ENCODE data around the gene IL17RB. TPM values are rescaled to one million over a fixed set of nuclear protein-coding genes. Genes with fewer than 3 reads are reported as not detected.

The IL17RB gene
- total RNA-seq, 2 experiments from 2014 or later, result 0.14 to 0.15 TPM

DNA sequence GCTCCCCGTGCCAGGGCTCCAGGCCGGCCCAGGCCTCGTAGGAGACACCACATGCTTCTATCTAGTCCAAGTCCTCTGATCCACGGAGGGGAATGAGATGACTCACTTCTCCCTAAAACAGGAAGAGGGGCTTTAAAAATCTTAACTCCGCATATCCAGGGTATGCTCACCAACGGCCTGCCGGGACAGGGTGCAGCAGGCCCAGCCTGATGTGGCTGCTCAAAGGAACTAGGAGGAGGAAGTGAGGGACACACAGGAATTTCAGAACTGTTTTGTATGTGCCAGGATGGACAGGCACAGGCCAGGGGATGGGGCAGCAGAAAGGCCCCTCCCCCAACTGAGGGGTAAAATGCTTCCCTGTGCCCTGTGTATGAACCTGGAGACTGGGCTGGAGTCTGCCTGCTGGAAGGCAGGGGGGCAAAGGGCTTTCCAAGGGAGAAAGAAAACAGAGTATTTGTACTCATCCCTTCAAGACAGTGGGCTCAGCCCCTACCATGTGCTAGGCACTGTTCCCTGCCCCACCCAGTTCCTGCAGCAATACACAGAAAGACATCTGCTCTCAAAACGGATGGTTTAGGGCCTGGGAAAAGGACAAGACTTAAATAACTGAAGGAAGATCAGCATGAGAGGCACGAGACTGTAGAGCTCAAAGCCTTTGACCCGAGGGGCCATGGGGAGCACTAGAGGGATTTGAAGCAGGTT lies 22.3 kb upstream of the IL17RB start:
- CTCF ChIA-PET, result no interaction called here
- Mint-ChIP-seq H3K4me3 (no peak overlapping the region), H3K27ac (no peak overlapping the region), H3K36me3 (ENCODE audit: low read depth) (no peaks in the 10 kb centered on the region), H3K27me3 (ENCODE audit: low read depth) (no peaks in the 10 kb centered on the region), H3K9me3 (no peaks in the 10 kb centered on the region), H3K4me1 (ENCODE audit: low read depth) (no peaks in the 10 kb centered on the region)
- intact Hi-C loops (cut with micrococcal nuclease), result no loop called here
- DNase-seq, result no peak

DNA sequence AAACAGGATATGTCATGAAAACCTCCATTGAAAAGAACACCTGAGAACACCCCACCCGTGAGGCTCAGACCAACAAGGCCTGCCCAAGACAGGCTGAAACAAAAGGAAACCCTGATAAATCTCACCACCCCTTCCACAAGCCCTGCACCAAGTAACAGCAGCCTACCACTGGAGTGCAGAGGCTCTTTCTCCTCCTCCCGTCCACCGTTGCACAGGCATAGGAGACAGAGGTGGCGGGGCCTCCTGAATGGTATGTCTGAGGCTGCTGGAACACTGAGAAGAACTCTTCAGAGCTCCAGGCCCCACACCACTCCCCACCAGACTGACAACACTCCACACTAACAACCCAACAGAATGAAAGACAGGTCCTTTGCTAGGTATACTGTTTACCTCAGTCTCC lies 21.6 kb upstream of the IL17RB start:
- CTCF ChIA-PET, result no interaction called here
- intact Hi-C loops (cut with micrococcal nuclease), result no loop called here
- H3K4me1 Mint-ChIP-seq (ENCODE audit: low read depth), result no peaks in the 10 kb centered on the region
- no peak overlapping the region for H3K27ac Mint-ChIP-seq
- no peaks in the 10 kb centered on the region for H3K36me3 Mint-ChIP-seq (ENCODE audit: low read depth)
- no peaks in the 10 kb centered on the region for H3K27me3 Mint-ChIP-seq (ENCODE audit: low read depth)
- no peak for DNase-seq
- H3K9me3 Mint-ChIP-seq, result no peaks in the 10 kb centered on the region
- no peak overlapping the region for H3K4me3 Mint-ChIP-seq

DNA sequence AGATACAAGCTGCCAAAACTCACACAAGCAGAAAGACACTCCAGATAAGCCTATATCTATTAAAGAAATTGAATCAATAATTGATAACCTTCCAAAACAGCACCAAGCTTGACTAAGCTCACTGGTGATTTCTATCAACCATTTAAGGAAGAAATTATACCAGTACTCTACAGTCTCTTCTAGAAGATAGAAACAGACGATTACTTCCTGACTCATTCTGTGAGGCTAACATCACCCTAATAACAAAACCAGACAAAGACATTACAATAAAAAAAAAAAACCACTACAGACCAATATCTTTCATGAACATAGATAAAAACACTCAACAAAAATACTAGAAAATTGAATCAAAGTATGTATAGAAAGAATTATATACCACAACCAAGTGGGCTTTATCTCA lies 20.3 kb upstream of the IL17RB start:
- CTCF ChIA-PET, result interaction anchor here (0.6 kb wide), 1 partner anchor 10 kb away, joined by 4 read pairs; no protein-coding TSS in a partner anchor
- no peaks in the 10 kb centered on the region for H3K36me3 Mint-ChIP-seq (ENCODE audit: low read depth)
- H3K27ac Mint-ChIP-seq, result no peak overlapping the region
- no peaks in the 10 kb centered on the region for H3K9me3 Mint-ChIP-seq
- DNase-seq, result no peak
- no peaks in the 10 kb centered on the region for H3K27me3 Mint-ChIP-seq (ENCODE audit: low read depth)
- intact Hi-C loops (cut with micrococcal nuclease), result no loop called here
- no peaks in the 10 kb centered on the region for H3K4me1 Mint-ChIP-seq (ENCODE audit: low read depth)
- no peak overlapping the region for H3K4me3 Mint-ChIP-seq

DNA sequence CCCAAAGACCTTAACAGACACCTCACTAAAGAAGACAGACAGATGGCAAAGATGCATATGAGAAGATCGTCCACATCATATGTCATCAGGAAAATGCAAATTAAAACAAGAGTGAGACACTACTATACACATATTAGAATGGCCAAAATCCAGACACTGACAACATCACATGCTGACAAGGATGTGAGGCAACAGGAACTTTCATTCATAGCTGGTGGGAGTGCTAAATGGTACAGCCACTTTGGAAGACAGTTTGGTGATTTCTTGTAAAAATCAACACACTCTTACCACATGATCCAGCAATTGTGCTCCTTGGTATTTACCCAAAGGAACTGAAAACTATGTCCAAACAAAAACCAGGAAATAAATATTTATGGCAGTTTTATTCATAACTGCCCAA lies 17.8 kb upstream of the IL17RB start:
- CTCF ChIA-PET, result no interaction called here

DNA sequence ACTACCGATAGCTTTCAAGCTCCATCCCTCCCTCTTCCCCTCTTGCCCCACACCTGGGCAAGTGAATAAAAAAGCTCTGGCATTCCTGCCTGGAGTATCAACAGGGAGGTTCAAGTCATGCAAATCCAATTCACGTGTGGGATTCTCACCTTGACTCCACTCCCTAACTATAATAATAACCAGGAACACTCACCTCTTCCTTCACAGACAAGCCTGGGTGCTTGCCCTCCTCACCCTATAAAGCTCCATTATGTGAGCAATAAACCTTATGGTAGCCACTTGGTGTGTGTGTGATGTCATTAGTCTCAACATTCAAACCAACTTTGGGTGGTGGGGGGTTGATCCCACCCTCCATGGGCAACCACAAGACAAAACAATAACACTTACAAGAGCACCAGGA lies 16.8 kb upstream of the IL17RB start:
- no peak for DNase-seq
- CTCF ChIA-PET, result no interaction called here
- Mint-ChIP-seq H3K9me3 (no peaks in the 10 kb centered on the region), H3K27me3 (ENCODE audit: low read depth) (no peaks in the 10 kb centered on the region), H3K36me3 (ENCODE audit: low read depth) (no peaks in the 10 kb centered on the region), H3K4me3 (no peak overlapping the region), H3K27ac (no peak overlapping the region), H3K4me1 (ENCODE audit: low read depth) (no peaks in the 10 kb centered on the region)
- intact Hi-C loops (cut with micrococcal nuclease), result no loop called here

More for the DNA sequence above, 17.8 kb upstream of the IL17RB start:
- intact Hi-C loops (cut with micrococcal nuclease), result no loop called here
- no peak for DNase-seq
- Mint-ChIP-seq H3K36me3 (ENCODE audit: low read depth) (no peaks in the 10 kb centered on the region), H3K4me3 (no peak overlapping the region), H3K4me1 (ENCODE audit: low read depth) (no peaks in the 10 kb centered on the region), H3K9me3 (no peaks in the 10 kb centered on the region), H3K27ac (no peak overlapping the region), H3K27me3 (ENCODE audit: low read depth) (no peaks in the 10 kb centered on the region)

DNA sequence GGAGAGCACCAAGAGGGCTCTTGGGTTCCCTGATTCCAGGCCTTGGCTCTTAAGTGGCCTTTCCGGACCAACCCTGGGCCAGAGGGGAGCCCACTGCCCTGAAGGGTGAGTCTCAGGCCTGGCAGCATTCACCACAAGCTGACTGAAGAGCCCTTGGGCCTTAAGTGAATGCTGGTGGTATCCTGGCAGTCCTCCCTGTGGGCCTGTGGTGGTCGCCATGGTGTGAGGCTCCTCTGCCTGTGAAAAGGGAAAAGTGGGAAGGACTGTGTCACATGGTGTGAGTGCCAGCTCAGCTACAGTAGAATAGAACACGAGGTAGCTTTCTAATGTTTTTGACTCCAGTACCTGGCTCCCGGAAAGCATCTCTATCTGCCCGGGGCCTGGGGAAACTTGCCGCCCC lies 15.4 kb upstream of the IL17RB start:
- no peaks in the 10 kb centered on the region for H3K27me3 Mint-ChIP-seq (ENCODE audit: low read depth)
- intact Hi-C loops (cut with micrococcal nuclease), result no loop called here
- DNase-seq, result no peak
- no peaks in the 10 kb centered on the region for H3K4me1 Mint-ChIP-seq (ENCODE audit: low read depth)
- no peak overlapping the region for H3K4me3 Mint-ChIP-seq
- no peaks in the 10 kb centered on the region for H3K36me3 Mint-ChIP-seq (ENCODE audit: low read depth)
- CTCF ChIA-PET, result no interaction called here
- no peaks in the 10 kb centered on the region for H3K9me3 Mint-ChIP-seq
- no peak overlapping the region for H3K27ac Mint-ChIP-seq

DNA sequence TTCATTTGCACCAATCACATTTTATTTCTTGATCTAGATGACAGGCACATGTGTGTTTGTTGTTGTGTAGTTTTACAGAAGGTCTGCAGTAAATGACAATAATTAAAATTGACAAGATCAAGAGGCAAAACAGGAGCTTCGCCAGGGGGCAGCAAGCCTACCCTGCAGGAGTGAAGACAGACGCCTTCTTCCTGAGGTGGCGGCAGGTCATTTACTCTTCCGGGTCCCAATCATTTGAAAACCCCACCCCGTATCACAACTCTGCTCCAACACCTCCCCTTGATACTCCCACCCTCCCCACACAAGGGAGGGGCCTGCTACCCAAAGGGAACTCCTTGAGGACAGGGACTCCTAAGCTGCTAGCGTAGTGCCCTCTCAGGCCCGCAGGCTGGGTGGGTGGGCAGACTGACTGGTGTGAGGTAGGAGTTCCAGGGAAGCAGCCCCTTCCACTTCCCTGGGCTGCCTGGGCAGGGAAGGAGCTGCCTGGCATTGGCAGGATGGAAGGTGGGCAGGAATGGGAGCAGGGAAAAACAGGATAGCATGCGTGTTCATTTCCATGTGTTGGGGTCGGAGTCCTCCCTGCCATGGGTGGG lies 13.2 kb upstream of the IL17RB start:
- intact Hi-C loops (cut with micrococcal nuclease), result no loop called here
- DNase-seq, result no peak
- Mint-ChIP-seq H3K27me3 (ENCODE audit: low read depth) (no peaks in the 10 kb centered on the region), H3K4me1 (ENCODE audit: low read depth) (no peaks in the 10 kb centered on the region), H3K4me3 (no peak overlapping the region), H3K9me3 (no peaks in the 10 kb centered on the region), H3K27ac (no peak overlapping the region), H3K36me3 (ENCODE audit: low read depth) (no peaks in the 10 kb centered on the region)
- CTCF ChIA-PET, result no interaction called here

DNA sequence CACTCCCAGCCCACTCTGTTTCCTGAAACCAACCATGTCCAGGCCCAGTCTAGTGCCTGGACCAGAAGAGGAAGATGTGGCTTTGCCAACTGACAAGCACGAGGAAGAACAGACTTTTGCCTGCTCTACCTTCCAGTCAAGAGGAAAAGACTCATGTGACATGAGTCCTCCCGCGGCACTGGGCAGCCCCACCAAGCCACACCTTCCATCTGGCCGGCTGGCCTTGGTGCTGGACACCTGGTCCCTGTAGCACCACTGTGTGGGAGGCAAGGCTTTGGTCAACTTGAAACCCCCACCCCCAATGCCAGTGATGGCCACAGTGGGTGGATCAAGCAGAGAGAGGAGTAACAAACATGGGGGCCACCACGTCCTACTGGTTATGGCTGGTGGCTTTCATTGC lies 12.7 kb upstream of the IL17RB start:
- Mint-ChIP-seq H3K4me3 (no peak overlapping the region), H3K27me3 (ENCODE audit: low read depth) (no peaks in the 10 kb centered on the region), H3K27ac (no peak overlapping the region), H3K36me3 (ENCODE audit: low read depth) (no peaks in the 10 kb centered on the region), H3K9me3 (no peaks in the 10 kb centered on the region), H3K4me1 (ENCODE audit: low read depth) (no peaks in the 10 kb centered on the region)
- intact Hi-C loops (cut with micrococcal nuclease), result no loop called here
- CTCF ChIA-PET, result no interaction called here
- DNase-seq, result no peak

DNA sequence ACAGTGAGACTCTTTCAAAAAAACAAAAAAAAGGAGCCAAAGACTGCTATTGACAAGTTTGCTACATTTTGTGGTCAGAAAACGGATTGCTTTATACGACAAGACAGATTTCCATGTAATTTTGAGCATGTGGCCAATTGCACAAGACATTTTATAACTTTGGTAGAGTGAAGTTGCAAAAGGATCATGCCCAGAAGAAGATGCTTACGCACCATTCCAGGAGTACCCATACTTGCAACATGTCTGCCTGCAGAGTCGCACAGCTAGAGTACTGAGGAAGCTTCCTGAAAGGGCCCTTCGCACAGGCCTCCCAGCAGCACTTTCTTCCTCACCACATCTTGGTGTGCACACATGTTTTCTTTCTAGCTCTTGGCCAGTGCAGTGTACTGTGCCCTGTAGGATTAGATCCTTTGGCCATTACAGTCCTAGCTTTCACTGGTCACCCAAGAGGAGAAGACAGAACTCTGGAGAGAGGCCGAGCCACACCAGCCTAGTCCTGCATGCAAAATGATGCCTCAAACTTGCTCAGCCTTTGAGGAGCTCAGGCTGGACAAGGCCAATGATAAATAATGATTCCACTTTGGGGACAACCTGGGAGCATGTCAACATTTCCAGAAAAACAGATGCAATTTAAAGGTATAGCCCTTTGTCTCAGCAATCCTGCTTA lies 11.8 kb upstream of the IL17RB start:
- intact Hi-C loops (cut with micrococcal nuclease), result no loop called here
- H3K9me3 Mint-ChIP-seq, result no peaks in the 10 kb centered on the region
- no peak overlapping the region for H3K27ac Mint-ChIP-seq
- H3K27me3 Mint-ChIP-seq (ENCODE audit: low read depth), result peaks cover 2% of the 10 kb centered on the region
- H3K4me3 Mint-ChIP-seq, result no peak overlapping the region
- DNase-seq, result no peak
- CTCF ChIA-PET, result no interaction called here
- H3K4me1 Mint-ChIP-seq (ENCODE audit: low read depth), result no peaks in the 10 kb centered on the region
- no peaks in the 10 kb centered on the region for H3K36me3 Mint-ChIP-seq (ENCODE audit: low read depth)

DNA sequence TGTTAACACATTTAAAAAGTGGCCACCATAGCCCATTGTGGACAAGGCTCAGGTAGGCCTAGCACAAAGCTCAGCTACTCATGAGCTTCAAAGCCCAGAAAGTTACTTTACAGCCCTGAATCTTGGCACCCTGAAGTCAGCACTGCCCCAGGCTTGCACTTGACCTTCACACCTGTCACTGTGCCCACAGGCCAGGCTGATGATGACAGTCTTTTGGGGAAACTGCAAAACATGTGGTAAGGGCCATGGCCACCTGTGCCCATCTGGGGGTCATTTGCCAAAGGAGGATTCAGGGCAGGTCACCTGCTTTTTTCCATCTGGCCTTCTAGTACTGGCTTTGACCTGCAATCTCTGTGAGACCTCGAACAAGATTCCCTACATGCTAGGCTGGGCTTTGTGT lies 11.1 kb upstream of the IL17RB start:
- CTCF ChIA-PET, result no interaction called here
- H3K27me3 Mint-ChIP-seq (ENCODE audit: low read depth), result peaks cover 2% of the 10 kb centered on the region
- no peaks in the 10 kb centered on the region for H3K9me3 Mint-ChIP-seq

DNA sequence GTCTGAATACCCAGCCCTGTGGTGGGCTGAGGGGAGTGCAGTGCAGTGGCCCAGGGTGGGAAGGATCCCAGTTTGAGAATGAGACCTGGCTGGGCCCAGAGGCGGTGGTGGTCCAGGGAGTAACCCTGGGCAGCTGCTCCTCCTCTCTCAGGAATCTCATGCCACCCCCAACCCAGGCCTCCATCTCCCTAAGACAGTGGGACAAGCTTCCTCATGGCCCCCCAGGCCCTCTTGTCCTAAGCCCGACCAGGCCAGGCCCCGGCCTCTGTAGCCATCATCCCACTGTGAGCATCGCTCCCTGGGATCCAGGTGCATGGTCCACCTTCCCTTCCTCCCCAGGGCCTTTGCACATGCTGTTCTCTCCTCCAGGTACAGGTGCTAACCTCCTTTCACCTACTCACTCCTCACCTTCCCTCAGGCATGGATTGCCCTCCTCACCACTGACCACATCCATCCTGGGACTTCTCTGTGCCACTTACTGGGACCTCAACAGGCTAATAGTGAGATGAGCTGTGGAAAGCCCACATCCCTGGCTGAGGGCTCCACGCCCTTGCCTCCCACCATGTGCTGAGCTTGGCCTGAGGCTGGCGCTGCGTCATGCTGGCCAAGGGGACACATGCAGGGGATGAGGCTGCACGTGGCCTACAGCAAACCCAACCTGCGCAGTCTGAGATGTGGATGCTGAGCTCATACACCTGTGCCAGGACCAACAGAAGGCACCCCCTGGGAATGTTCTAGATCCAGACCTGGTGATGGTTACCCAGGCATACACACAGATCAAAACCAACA lies 10.1 kb upstream of the IL17RB start:
- no peak for DNase-seq
- intact Hi-C loops (cut with micrococcal nuclease), result no loop called here
- Mint-ChIP-seq H3K9me3 (no peaks in the 10 kb centered on the region), H3K27ac (no peak overlapping the region), H3K36me3 (ENCODE audit: low read depth) (no peaks in the 10 kb centered on the region), H3K27me3 (ENCODE audit: low read depth) (peaks cover 2% of the 10 kb centered on the region), H3K4me3 (no peak overlapping the region), H3K4me1 (ENCODE audit: low read depth) (no peaks in the 10 kb centered on the region)
- CTCF ChIA-PET, result no interaction called here

More for the DNA sequence above, 11.1 kb upstream of the IL17RB start:
- no peak for DNase-seq
- Mint-ChIP-seq H3K27ac (no peak overlapping the region), H3K4me3 (no peak overlapping the region), H3K4me1 (ENCODE audit: low read depth) (no peaks in the 10 kb centered on the region), H3K36me3 (ENCODE audit: low read depth) (no peaks in the 10 kb centered on the region)
- intact Hi-C loops (cut with micrococcal nuclease), result no loop called here

DNA sequence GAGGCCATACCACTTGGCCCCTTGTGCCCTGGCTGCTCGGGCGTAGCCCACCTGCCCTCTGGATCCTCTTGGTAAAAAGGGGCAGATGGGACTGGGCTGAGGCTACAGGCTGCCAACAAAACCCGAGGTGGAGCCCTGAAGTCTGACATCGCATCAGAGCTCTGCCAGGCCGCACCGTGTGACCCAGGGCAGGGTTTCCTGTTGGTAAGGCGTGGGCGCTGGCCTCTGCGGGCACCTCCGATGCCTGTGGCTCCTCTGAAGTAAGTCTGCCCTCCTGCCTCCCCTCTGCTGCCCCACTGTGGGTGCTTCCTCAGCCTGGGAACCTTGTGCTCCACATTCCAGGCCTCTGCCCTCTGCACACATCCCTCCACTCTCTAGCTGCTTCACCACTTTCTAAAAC lies 9.0 kb upstream of the IL17RB start:
- no peaks in the 10 kb centered on the region for H3K36me3 Mint-ChIP-seq (ENCODE audit: low read depth)

More for the DNA sequence above, 9.0 kb upstream of the IL17RB start:
- Mint-ChIP-seq H3K27me3 (ENCODE audit: low read depth) (peaks cover 2% of the 10 kb centered on the region), H3K27ac (no peak overlapping the region), H3K4me1 (ENCODE audit: low read depth) (no peaks in the 10 kb centered on the region), H3K4me3 (no peak overlapping the region), H3K9me3 (no peaks in the 10 kb centered on the region)
- DNase-seq, result no peak
- intact Hi-C loops (cut with micrococcal nuclease), result no loop called here
- CTCF ChIA-PET, result no interaction called here
